ENCODE measurements around the gene MAG. TPM values are rescaled to one million over a fixed set of nuclear protein-coding genes. Genes with fewer than 3 reads are reported as not detected.

The MAG gene
- total and polyA plus RNA-seq, 3 donors from 2014 or later, result 5.4 to 18.4 (median 10.8) TPM

GRCh38 chr19:35288331-35288730, 3.6 kb upstream of the MAG start:
- no peak for DNase-seq
- no peak for TF ChIP-seq CTCF (IDR thresholded peaks at IDR 0.05)
- TF ChIP-seq POLR2A (IDR thresholded peaks at IDR 0.05), result no peak
- Histone ChIP-seq H3K27ac (no peak overlapping the region), H3K27me3 (no peaks in the 10 kb centered on the region), H3K9me3 (no peaks in the 10 kb centered on the region), H3K36me3 (ENCODE audit: low read depth, missing control alignments) (no peaks in the 10 kb centered on the region), H3K4me1 (no peaks in the 10 kb centered on the region), H3K4me3 (no peak overlapping the region)
- intact Hi-C loops (cut with DNase I; ENCODE audit: low total_unique reads), result no loop called here
- 76 to 77% methylated on average over 2 of the region's 2 CpGs for WGBS, 2 donors

GRCh38 chr19:35288906-35289305, 3.1 kb upstream of the MAG start:
- 76 to 78% methylated on average over 5 of the region's 5 CpGs for WGBS, 2 donors
- intact Hi-C loops (cut with DNase I; ENCODE audit: low total_unique reads), result no loop called here
- TF ChIP-seq POLR2A (IDR thresholded peaks at IDR 0.05), result no peak
- TF ChIP-seq CTCF (IDR thresholded peaks at IDR 0.05), result no peak

GRCh38 chr19:35290381-35291127, 1.4 kb upstream of the MAG start:
- Histone ChIP-seq H3K27me3 (no peaks in the 10 kb centered on the region), H3K4me3 (no peak overlapping the region), H3K9me3 (no peaks in the 10 kb centered on the region), H3K4me1 (no peaks in the 10 kb centered on the region), H3K36me3 (ENCODE audit: low read depth, missing control alignments) (no peaks in the 10 kb centered on the region), H3K27ac (no peak overlapping the region)
- intact Hi-C loops (cut with DNase I; ENCODE audit: low total_unique reads), result no loop called here
- TF ChIP-seq POLR2A (IDR thresholded peaks at IDR 0.05) (no peak), CTCF (IDR thresholded peaks at IDR 0.05) (no peak)
- WGBS, 2 donors, result 86 to 96% methylated on average over 4 to 20 of the region's 20 CpGs
- no peak for DNase-seq

More at GRCh38 chr19:35288906-35289305, 3.1 kb upstream of the MAG start:
- Histone ChIP-seq H3K36me3 (ENCODE audit: low read depth, missing control alignments) (no peaks in the 10 kb centered on the region), H3K4me1 (no peaks in the 10 kb centered on the region), H3K27ac (no peak overlapping the region), H3K4me3 (no peak overlapping the region), H3K9me3 (no peaks in the 10 kb centered on the region), H3K27me3 (no peaks in the 10 kb centered on the region)
- no peak for DNase-seq

- H3K27ac ChIP-seq, result no peak overlapping the region
- TF ChIP-seq CTCF (IDR thresholded peaks at IDR 0.05) (no peak), POLR2A (IDR thresholded peaks at IDR 0.05) (no peak)
- H3K9me3 ChIP-seq, result no peaks in the 10 kb centered on the region
- H3K36me3 ChIP-seq (ENCODE audit: low read depth, missing control alignments), result no peaks in the 10 kb centered on the region
- intact Hi-C loops (cut with DNase I; ENCODE audit: low total_unique reads), result no loop called here
- DNase-seq, result no peak
- no peaks in the 10 kb centered on the region for H3K4me1 ChIP-seq
- WGBS, 2 donors, result 83 to 89% methylated on average over 6 of the region's 6 CpGs
- no peaks in the 10 kb centered on the region for H3K27me3 ChIP-seq
- no peak overlapping the region for H3K4me3 ChIP-seq
These were observed 702 bp upstream of the MAG start for GRCh38 chr19:35291259-35291658.
